ENCODE results near the gene HPRT1.
A peak's percentile ranks its signal among the peaks of the same experiment; 100 is the strongest.

HPRT1 gene

GRCh38 chrX:134476284-134476683 is 16.3 kb downstream of the HPRT1 start:
- Histone ChIP-seq H3K27me3 (replicated peaks; ENCODE audit: control insufficient read depth, insufficient read depth, low read length) (peaks cover 5% of the 10 kb centered on the region), H3K36me3 (ENCODE audit: control insufficient read depth, insufficient read depth, low read length, severe bottlenecking) (peaks cover 8% of the 10 kb centered on the region), H3K9me3 (ENCODE audit: control insufficient read depth, low read length) (no peaks in the 10 kb centered on the region), H3K9ac (ENCODE audit: low read length) (no peak overlapping the region), H3K4me3 (ENCODE audit: low read length) (no peak overlapping the region), H3K4me1 (ENCODE audit: control insufficient read depth, insufficient read depth, low read length) (peaks cover 2% of the 10 kb centered on the region)
- DNase-seq (ENCODE audit: low read depth), result no peak

GRCh38 chrX:134478374-134478773 is 18.4 kb downstream of the HPRT1 start:
- H3K4me3 ChIP-seq (ENCODE audit: low read length), result no peak overlapping the region
- H3K36me3 ChIP-seq (ENCODE audit: control insufficient read depth, insufficient read depth, low read length, severe bottlenecking), result peaks cover 8% of the 10 kb centered on the region
- peaks cover 2% of the 10 kb centered on the region for H3K4me1 ChIP-seq (ENCODE audit: control insufficient read depth, insufficient read depth, low read length)
- no peak for DNase-seq (ENCODE audit: low read depth)
- H3K27me3 ChIP-seq (replicated peaks; ENCODE audit: control insufficient read depth, insufficient read depth, low read length), result peaks cover 5% of the 10 kb centered on the region
- H3K9ac ChIP-seq (ENCODE audit: low read length), result no peak overlapping the region
- H3K9me3 ChIP-seq (ENCODE audit: control insufficient read depth, low read length), result no peaks in the 10 kb centered on the region

GRCh38 chrX:134480061-134480460 is 20.1 kb downstream of the HPRT1 start:
- Histone ChIP-seq H3K9ac (ENCODE audit: low read length) (no peak overlapping the region), H3K9me3 (ENCODE audit: control insufficient read depth, low read length) (no peaks in the 10 kb centered on the region), H3K27me3 (replicated peaks; ENCODE audit: control insufficient read depth, insufficient read depth, low read length) (peaks cover 5% of the 10 kb centered on the region), H3K36me3 (ENCODE audit: control insufficient read depth, insufficient read depth, low read length, severe bottlenecking) (peaks cover 7% of the 10 kb centered on the region), H3K4me3 (ENCODE audit: low read length) (no peak overlapping the region), H3K4me1 (ENCODE audit: control insufficient read depth, insufficient read depth, low read length) (no peaks in the 10 kb centered on the region)
- DNase-seq (ENCODE audit: low read depth), result peak; percentile 24

GRCh38 chrX:134481339-134481738 is 21.4 kb downstream of the HPRT1 start:
- Histone ChIP-seq H3K27me3 (replicated peaks; ENCODE audit: control insufficient read depth, insufficient read depth, low read length) (peaks cover 2% of the 10 kb centered on the region), H3K36me3 (ENCODE audit: control insufficient read depth, insufficient read depth, low read length, severe bottlenecking) (no peaks in the 10 kb centered on the region), H3K9me3 (ENCODE audit: control insufficient read depth, low read length) (no peaks in the 10 kb centered on the region), H3K4me1 (ENCODE audit: control insufficient read depth, insufficient read depth, low read length) (no peaks in the 10 kb centered on the region), H3K9ac (ENCODE audit: low read length) (no peak overlapping the region), H3K4me3 (ENCODE audit: low read length) (no peak overlapping the region)
- no peak for DNase-seq (ENCODE audit: low read depth)

- Histone ChIP-seq H3K27me3 (replicated peaks; ENCODE audit: control insufficient read depth, insufficient read depth, low read length) (no peaks in the 10 kb centered on the region), H3K4me3 (ENCODE audit: low read length) (no peak overlapping the region), H3K9ac (ENCODE audit: low read length) (no peak overlapping the region), H3K36me3 (ENCODE audit: control insufficient read depth, insufficient read depth, low read length, severe bottlenecking) (no peaks in the 10 kb centered on the region), H3K4me1 (ENCODE audit: control insufficient read depth, insufficient read depth, low read length) (no peaks in the 10 kb centered on the region), H3K9me3 (ENCODE audit: control insufficient read depth, low read length) (no peaks in the 10 kb centered on the region)
- DNase-seq (ENCODE audit: low read depth), result no peak
Observed at GRCh38 chrX:134482371-134482770, 22.4 kb downstream of the HPRT1 start.

- H3K36me3 ChIP-seq (ENCODE audit: control insufficient read depth, insufficient read depth, low read length, severe bottlenecking), result no peaks in the 10 kb centered on the region
- H3K9ac ChIP-seq (ENCODE audit: low read length), result no peak overlapping the region
- DNase-seq (ENCODE audit: low read depth), result peak; percentile 73
- no peak overlapping the region for H3K4me3 ChIP-seq (ENCODE audit: low read length)
- no peaks in the 10 kb centered on the region for H3K9me3 ChIP-seq (ENCODE audit: control insufficient read depth, low read length)
- no peaks in the 10 kb centered on the region for H3K27me3 ChIP-seq (replicated peaks; ENCODE audit: control insufficient read depth, insufficient read depth, low read length)
- H3K4me1 ChIP-seq (ENCODE audit: control insufficient read depth, insufficient read depth, low read length), result no peaks in the 10 kb centered on the region
Observed at GRCh38 chrX:134484039-134484438, 24.1 kb downstream of the HPRT1 start.

- DNase-seq (ENCODE audit: low read depth), result no peak
- Histone ChIP-seq H3K4me1 (ENCODE audit: control insufficient read depth, insufficient read depth, low read length) (no peaks in the 10 kb centered on the region), H3K4me3 (ENCODE audit: low read length) (no peak overlapping the region), H3K36me3 (ENCODE audit: control insufficient read depth, insufficient read depth, low read length, severe bottlenecking) (no peaks in the 10 kb centered on the region), H3K9ac (ENCODE audit: low read length) (no peak overlapping the region), H3K9me3 (ENCODE audit: control insufficient read depth, low read length) (no peaks in the 10 kb centered on the region), H3K27me3 (replicated peaks; ENCODE audit: control insufficient read depth, insufficient read depth, low read length) (no peaks in the 10 kb centered on the region)
Observed at GRCh38 chrX:134501941-134502340, 42.0 kb downstream of the HPRT1 start.

- Histone ChIP-seq H3K4me1 (ENCODE audit: control insufficient read depth, insufficient read depth, low read length) (no peaks in the 10 kb centered on the region), H3K9me3 (ENCODE audit: control insufficient read depth, low read length) (no peaks in the 10 kb centered on the region), H3K4me3 (ENCODE audit: low read length) (no peak overlapping the region), H3K9ac (ENCODE audit: low read length) (no peak overlapping the region), H3K27me3 (replicated peaks; ENCODE audit: control insufficient read depth, insufficient read depth, low read length) (no peaks in the 10 kb centered on the region), H3K36me3 (ENCODE audit: control insufficient read depth, insufficient read depth, low read length, severe bottlenecking) (no peaks in the 10 kb centered on the region)
- DNase-seq (ENCODE audit: low read depth), result peak; percentile 42
Observed at GRCh38 chrX:134502686-134503085, 42.7 kb downstream of the HPRT1 start.

GRCh38 chrX:134512566-134512965 is 52.6 kb downstream of the HPRT1 start:
- H3K9ac ChIP-seq (ENCODE audit: low read length), result no peak overlapping the region
- DNase-seq (ENCODE audit: low read depth), result peak; percentile 53
- H3K36me3 ChIP-seq (ENCODE audit: control insufficient read depth, insufficient read depth, low read length, severe bottlenecking), result no peaks in the 10 kb centered on the region

GRCh38 chrX:134513091-134513490 is 53.1 kb downstream of the HPRT1 start:
- DNase-seq (ENCODE audit: low read depth), result no peak
- Histone ChIP-seq H3K4me3 (ENCODE audit: low read length) (no peak overlapping the region), H3K9me3 (ENCODE audit: control insufficient read depth, low read length) (no peaks in the 10 kb centered on the region), H3K27me3 (replicated peaks; ENCODE audit: control insufficient read depth, insufficient read depth, low read length) (peaks cover 9% of the 10 kb centered on the region), H3K4me1 (ENCODE audit: control insufficient read depth, insufficient read depth, low read length) (no peaks in the 10 kb centered on the region), H3K36me3 (ENCODE audit: control insufficient read depth, insufficient read depth, low read length, severe bottlenecking) (no peaks in the 10 kb centered on the region), H3K9ac (ENCODE audit: low read length) (no peak overlapping the region)

More at GRCh38 chrX:134512566-134512965, 52.6 kb downstream of the HPRT1 start:
- no peaks in the 10 kb centered on the region for H3K4me1 ChIP-seq (ENCODE audit: control insufficient read depth, insufficient read depth, low read length)
- no peak overlapping the region for H3K4me3 ChIP-seq (ENCODE audit: low read length)
- peaks cover 9% of the 10 kb centered on the region for H3K27me3 ChIP-seq (replicated peaks; ENCODE audit: control insufficient read depth, insufficient read depth, low read length)
- H3K9me3 ChIP-seq (ENCODE audit: control insufficient read depth, low read length), result no peaks in the 10 kb centered on the region

GRCh38 chrX:134520860-134521390 is 61.0 kb downstream of the HPRT1 start:
- Histone ChIP-seq H3K4me1 (ENCODE audit: control insufficient read depth, insufficient read depth, low read length) (no peaks in the 10 kb centered on the region), H3K4me3 (ENCODE audit: low read length) (no peak overlapping the region), H3K27me3 (replicated peaks; ENCODE audit: control insufficient read depth, insufficient read depth, low read length) (no peaks in the 10 kb centered on the region), H3K9ac (ENCODE audit: low read length) (no peak overlapping the region), H3K9me3 (ENCODE audit: control insufficient read depth, low read length) (no peaks in the 10 kb centered on the region), H3K36me3 (ENCODE audit: control insufficient read depth, insufficient read depth, low read length, severe bottlenecking) (no peaks in the 10 kb centered on the region)
- peak; percentile 74 for DNase-seq (ENCODE audit: low read depth)

GRCh38 chrX:134524181-134524580 is 64.2 kb downstream of the HPRT1 start:
- Histone ChIP-seq H3K4me1 (ENCODE audit: control insufficient read depth, insufficient read depth, low read length) (no peaks in the 10 kb centered on the region), H3K36me3 (ENCODE audit: control insufficient read depth, insufficient read depth, low read length, severe bottlenecking) (no peaks in the 10 kb centered on the region), H3K27me3 (replicated peaks; ENCODE audit: control insufficient read depth, insufficient read depth, low read length) (no peaks in the 10 kb centered on the region), H3K9ac (ENCODE audit: low read length) (no peak overlapping the region), H3K9me3 (ENCODE audit: control insufficient read depth, low read length) (no peaks in the 10 kb centered on the region), H3K4me3 (ENCODE audit: low read length) (no peak overlapping the region)
- no peak for DNase-seq (ENCODE audit: low read depth)

Data from adipocyte (in vitro differentiated cells).